Activated CD4-positive, alpha-beta T cell treated with anti-CD3 and anti-CD28 coated beads, Interleukin-2, amount 50 U/mL, for 24 hours (primary cell): ENCODE data around the gene RAB31.

Experiments used
- DNase-seq, 2 donors: peaks; one replicate each; pipeline ENCODE4 v3.0.0-alpha.2; 2020; ENCODE audit warnings: low read depth in 1 of 2, low spot score in 1 of 2

RAB31 gene

GRCh38 chr18:9817286-9817685 is 109.2 kb downstream of the RAB31 start:
- DNase-seq: no peak

- DNase-seq: no peak
Measured at GRCh38 chr18:9817725-9818422, 109.8 kb downstream of the RAB31 start.

DNA sequence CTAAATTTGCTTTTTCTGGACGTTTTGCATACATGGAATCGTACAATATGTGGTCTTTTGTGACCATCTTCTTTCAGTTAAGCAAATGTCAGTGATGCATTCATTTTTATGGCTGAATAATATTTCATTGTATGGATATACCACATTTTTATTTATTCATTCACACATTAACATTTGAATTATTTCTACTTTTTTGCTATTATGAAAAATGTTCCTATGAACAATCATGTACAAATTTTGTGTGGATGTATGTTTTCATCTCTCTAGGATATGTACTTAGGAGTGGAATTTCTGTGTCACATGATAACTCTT is 110.3 kb downstream of the RAB31 start:
- no peak for DNase-seq

DNA sequence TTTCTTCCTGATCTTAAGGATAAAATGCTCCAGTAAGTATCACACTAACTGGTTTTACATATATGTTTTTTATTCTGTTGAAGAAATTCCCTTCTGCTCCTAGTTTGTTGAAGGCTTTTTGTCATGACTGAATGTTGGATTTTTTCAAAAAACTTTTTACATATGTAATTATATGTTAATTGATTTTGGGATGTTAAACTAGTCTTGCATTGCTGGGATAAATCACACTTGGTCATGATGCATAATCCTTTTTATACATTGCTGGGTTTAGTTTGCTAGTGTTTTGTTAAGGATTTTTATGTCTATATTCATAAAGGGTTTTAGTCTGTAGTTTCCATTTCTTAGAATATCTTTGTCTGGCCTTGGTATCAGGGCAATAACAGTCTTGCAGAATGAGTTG is 112.0 kb downstream of the RAB31 start:
- no peak for DNase-seq

GRCh38 chr18:9820719-9821118 is 112.6 kb downstream of the RAB31 start:
- no peak for DNase-seq

GRCh38 chr18:9822587-9823185 is 114.6 kb downstream of the RAB31 start:
- DNase-seq: no peak

DNA sequence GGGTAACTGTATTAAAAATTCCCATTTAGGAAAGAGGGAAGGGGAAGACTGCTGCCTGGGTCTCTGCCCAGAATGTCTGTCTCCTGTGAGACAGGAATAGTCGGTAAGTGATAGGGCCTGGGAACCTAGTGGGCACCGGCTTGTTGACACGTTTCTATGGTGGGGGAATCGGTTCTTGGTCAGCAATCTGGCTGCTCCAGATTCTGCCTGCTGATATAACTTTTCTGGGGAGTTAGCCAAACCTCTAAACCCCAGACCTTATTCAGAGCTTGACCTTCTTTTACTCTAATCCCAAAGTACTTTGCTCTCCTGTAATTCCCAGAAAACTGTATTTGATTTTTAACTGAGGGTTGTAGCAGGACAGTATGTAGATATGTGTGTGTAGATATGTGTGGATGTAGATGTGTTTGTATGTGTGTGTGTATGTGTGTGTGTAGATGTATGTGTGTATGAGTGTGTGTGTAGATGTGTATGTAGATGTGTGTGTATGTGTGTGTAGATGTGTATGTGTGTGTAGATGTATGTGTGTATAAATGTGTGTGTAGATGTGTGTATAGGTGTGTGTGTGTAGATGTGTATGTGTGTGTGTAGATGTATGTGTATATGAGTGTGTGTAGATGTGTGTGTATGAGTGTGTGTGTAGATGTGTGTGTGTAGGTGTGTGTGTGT is 115.8 kb downstream of the RAB31 start:
- no peak for DNase-seq

DNA sequence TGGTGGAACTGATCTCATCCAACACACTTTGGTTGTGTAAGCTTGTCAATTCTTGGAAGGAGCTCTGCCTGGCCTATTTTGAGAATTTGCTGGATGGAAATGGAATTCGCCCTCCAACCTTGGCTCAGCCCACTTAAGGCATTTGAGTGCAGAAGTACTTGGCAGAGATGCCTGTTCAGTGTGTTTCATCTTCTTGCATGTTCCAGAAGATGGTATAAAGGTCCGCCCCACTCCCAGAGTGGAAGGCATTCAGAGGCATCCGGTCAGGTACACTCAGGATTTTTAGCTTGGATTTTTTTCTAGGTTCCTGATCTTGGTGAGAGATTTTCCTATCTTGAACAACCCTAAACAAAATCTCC is 116.4 kb downstream of the RAB31 start:
- DNase-seq: no peak

- DNase-seq: no peak
Measured at GRCh38 chr18:9824952-9825371, 116.9 kb downstream of the RAB31 start.

DNA sequence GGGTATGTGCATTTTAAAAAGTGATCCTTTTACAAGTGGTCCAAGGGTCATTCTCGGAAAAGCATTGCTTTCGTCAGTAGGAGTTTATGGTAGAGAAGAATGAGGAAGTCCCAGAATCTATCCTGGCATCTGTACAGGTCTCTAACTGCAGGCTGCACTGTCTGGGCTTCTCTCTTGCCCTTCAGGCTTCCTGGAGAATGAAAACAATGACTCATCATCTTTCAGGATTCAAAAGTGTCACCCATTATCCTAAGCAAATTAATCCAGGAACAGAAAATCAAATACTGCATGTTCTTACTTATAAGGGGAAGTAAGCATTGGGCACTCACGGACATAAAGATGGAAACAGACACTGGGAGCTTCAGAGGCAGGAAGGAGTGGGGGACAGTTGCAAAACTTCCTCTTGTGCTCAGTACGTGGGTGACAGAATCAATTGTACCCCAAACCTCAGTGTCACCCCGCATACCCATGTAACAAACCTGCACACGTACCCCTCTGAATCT is 117.5 kb downstream of the RAB31 start:
- DNase-seq: no peak

DNA sequence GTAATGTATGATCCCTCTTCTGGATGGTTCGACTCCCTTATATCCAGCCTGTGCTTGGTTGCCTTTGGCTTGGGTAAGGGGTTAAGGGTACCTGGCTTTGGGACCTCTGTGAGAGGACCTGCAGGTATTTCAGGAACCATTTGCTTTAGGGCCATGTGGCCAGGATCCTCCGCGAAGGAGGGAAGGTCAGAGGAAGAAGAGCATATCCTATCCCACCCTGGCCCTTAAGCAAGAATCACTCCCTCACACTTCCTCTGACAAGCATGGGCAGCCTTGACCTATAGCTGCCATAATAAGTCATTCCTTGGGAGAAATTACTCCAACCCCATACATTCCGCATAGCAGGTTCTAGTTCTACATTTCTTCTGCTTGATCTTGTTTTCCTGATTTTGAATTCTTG is 118.6 kb downstream of the RAB31 start:
- DNase-seq: no peak

DNA sequence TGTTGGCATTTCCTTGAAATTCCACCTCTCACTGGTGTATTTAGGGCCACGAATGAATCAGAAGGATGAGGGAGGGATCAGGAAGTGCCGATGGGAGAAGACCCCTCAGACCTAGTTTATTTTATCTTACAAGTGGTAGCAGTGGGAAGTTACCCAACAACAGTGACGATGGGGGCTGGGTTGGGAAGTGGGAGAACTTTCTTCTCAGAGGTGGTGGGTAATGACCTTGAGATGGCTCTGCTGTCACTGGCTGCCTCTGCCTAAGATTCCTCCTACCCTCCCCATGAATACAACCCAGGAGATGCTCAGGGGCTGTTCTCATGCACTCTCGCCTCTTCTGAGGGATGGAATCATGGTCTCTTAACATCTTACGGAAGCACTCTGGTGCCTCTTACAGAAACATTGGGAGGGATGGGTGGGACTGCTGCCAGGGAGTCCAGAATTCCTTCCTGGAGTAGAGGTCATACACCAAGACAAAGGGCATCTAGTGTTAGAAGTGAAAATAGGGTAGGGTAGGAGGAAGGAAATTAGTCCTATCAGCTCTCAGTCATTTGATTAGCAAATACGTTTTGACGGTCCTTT is 119.2 kb downstream of the RAB31 start:
- no peak for DNase-seq

DNA sequence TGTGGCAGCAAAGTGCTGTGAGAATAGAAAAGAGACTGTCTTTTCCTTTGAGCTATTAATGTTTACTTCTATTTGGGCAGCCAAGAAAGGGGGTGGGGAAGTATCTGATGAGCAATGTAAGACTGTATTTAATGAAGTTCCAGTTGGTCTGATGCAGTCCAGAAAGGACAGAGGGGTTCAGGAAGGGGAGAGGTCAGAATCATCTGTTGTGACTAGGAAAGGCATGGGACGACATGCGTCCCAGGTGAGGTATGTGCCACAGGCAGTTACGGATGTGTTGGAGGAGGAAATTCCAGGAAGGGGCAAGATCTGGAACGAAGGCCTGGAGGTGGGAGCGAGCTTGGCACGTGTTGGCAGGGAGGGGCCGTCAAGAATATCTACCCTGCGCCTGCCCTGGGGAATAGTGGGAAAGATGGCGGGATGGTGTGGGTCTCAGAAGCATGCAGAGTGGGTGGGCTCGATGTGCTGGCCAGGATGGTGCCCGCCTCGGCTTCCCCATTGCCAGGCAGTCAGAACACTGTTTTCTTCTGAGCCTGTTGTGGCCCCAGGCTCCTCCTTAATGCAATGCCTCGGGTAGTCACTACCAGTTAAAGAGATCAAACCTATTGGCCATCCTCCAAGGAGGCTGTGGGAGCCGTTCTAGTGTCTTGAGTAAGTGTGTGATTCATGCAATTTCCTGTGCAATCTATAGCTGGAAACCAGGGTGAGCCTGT is 119.8 kb downstream of the RAB31 start:
- DNase-seq: no peak

DNA sequence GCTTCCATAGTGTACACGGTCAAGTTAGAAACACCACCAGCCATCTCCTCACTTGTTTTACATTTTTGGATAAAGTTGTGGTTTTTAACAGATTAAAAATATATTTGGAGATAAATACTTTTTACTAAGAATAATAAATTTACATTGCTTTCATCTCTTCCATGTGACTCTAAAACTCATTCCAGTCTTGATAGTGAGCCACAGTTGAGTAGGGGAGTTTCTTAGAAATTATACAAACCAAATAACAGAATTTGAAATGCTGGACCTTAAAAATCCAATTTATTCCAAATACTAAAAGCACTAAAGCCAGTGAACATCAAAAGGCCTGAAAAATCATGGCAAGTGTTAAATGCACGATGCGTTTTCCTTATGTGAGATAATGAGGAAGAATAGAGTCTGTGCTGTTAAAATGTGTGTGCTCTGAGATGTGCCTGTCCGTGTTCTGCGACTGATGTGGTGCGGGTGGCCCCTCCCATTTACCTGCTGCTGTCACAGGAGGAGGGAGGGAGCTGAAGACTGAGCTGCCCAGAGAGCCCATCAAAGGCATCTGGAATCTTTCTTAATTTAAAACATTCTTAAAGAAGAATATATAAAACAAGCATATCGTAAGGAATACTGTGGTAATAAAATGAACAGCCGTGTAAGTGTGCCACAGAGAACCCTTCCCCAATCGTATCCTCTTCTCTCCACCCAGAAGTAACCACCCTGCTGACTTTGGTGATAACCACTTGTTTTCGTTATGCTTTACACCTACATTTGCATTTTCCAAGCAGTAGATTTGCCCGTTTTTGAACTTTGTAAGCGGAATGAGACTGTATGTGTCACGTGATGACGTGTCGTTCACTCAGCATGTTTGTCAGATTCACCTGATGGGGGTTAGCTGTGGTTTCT is 120.7 kb downstream of the RAB31 start:
- no peak for DNase-seq

DNA sequence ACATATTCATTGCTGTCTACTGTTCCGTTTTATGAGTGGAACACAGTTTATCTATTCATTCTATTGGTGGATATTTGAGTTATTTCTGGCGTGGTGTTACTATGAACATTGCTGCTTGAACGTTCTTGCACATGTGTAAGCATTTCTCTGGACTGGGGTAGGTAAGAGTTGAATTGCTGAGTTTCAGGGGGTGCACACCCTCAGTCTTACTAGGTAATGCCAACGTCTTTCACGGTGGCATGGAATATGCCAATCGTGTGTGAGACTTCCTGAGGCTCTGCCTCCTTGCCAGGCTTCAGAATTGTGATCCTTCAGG is 121.3 kb downstream of the RAB31 start:
- no peak for DNase-seq

GRCh38 chr18:9831036-9831722 is 123.1 kb downstream of the RAB31 start:
- DNase-seq: no peak

- DNase-seq: no peak
Measured at GRCh38 chr18:9831723-9832199, 123.7 kb downstream of the RAB31 start.

- DNase-seq: no peak
Measured at GRCh38 chr18:9832871-9833270, 124.8 kb downstream of the RAB31 start.

GRCh38 chr18:9834551-9834950 is 126.5 kb downstream of the RAB31 start:
- DNase-seq: no peak

GRCh38 chr18:9835113-9835755 is 127.1 kb downstream of the RAB31 start:
- DNase-seq: no peak
